H1 (cell line): ENCODE measurements around the gene ZNF425. TPM values are rescaled to one million over a fixed set of nuclear protein-coding genes. Genes with fewer than 3 reads are reported as not detected.

ENCODE experiments used
- CTCF ChIA-PET: fragments of 300-600 bp; sonication (Branson Sonifier 250); formaldehyde crosslinking; loops from one replicate; lab custom pipeline; 2021; ENCODE audit not compliant: partially characterized antibody; lab: Charles Lee
- POLR2A ChIA-PET: fragments of 300-600 bp; sonication (Branson Sonifier 250); formaldehyde crosslinking; loops from one replicate; lab custom pipeline; 2021; ENCODE audit warnings: inconsistent platforms; ENCODE audit not compliant: partially characterized antibody; lab: Charles Lee
- DNase-seq, 2 experiments: peaks; one replicate each; pipeline versions ENCODE4 v3.0.0 to v3.0.0-alpha.2; 2010 to 2022; ENCODE audit warnings: low spot score in 2 of 2, low read depth in 1 of 2, mixed read lengths in 1 of 2
- FAIRE-seq: peaks from 2 replicates; lab custom pipeline; 2011; peaks lifted over from hg19 to GRCh38; lab: Jason Lieb, UNC
- H2AFZ ChIP-seq: 2 replicates; pipeline ENCODE4 v1.8.1; 2012; ENCODE audit warnings: low read length, inconsistent platforms
- H2AK5ac ChIP-seq: 2 replicates; pipeline ENCODE4 v1.6.1; 2013; ENCODE audit warnings: low read depth, low read length
- H2BK120ac ChIP-seq: replicated peaks from 2 replicates; pipeline ENCODE3; 2013; ENCODE audit warnings: low read depth, low read length, inconsistent platforms
- H2BK12ac ChIP-seq: 2 replicates; pipeline ENCODE4 v1.6.1; 2013; ENCODE audit warnings: low read depth, low read length
- H2BK15ac ChIP-seq: 2 replicates; pipeline ENCODE4 v1.6.1; 2013; ENCODE audit warnings: low read length
- H2BK20ac ChIP-seq: 2 replicates; pipeline ENCODE4 v1.6.1; 2013; ENCODE audit warnings: low read length
- H2BK5ac ChIP-seq: 2 replicates; pipeline ENCODE4 v1.6.1; 2013; ENCODE audit warnings: low read depth, low read length
- H3K14ac ChIP-seq: 2 replicates; pipeline ENCODE4 v1.6.1; 2013; ENCODE audit warnings: inconsistent platforms; ENCODE audit not compliant: insufficient read length
- H3K18ac ChIP-seq: 2 replicates; pipeline ENCODE4 v1.6.1; 2013; ENCODE audit warnings: low read length; ENCODE audit errors: extremely low read depth
- H3K23ac ChIP-seq: 2 replicates; pipeline ENCODE4 v1.6.1; 2013; ENCODE audit warnings: inconsistent platforms; ENCODE audit not compliant: insufficient read length
- H3K23me2 ChIP-seq: 2 replicates; pipeline ENCODE4 v1.6.1; 2013; ENCODE audit warnings: low read depth, low read length
- H3K27ac ChIP-seq: 2 replicates; pipeline ENCODE4 v1.6.1; 2011; ENCODE audit warnings: low read depth, low read length, inconsistent platforms
- H3K27me3 ChIP-seq, 4 experiments: replicated peaks in 1 of 4; 1 replicate in 1 of 4; 2 replicates in 3 of 4; pipeline versions ENCODE4 v1.6.1 to v1.8.1; 2011 to 2013; ENCODE audit warnings: low read length in 3 of 4, mild to moderate bottlenecking in 3 of 4, inconsistent platforms in 2 of 4, mixed read lengths in 2 of 4, moderate library complexity in 1 of 4; ENCODE audit not compliant: control insufficient read depth in 3 of 4, insufficient read depth in 3 of 4; ENCODE audit errors: extremely low read depth in 1 of 4
- H3K36me3 ChIP-seq, 4 experiments: 2 replicates each; pipeline versions ENCODE4 v1.6.1 to v1.8.1; 2011 to 2013; ENCODE audit warnings: mild to moderate bottlenecking in 4 of 4, low read length in 3 of 4, moderate library complexity in 2 of 4, control low read depth in 1 of 4, inconsistent platforms in 1 of 4; ENCODE audit not compliant: insufficient read depth in 4 of 4, control insufficient read depth in 2 of 4
- H3K4ac ChIP-seq: replicated peaks from 2 replicates; pipeline ENCODE3; 2013; ENCODE audit warnings: low read length, low read depth, mixed read lengths, inconsistent platforms; ENCODE audit not compliant: insufficient read length
- H3K4me1 ChIP-seq, 4 experiments: replicated peaks in 1 of 4; 1 replicate in 1 of 4; 2 replicates in 3 of 4; pipeline versions ENCODE4 v1.6.1 to v1.8.1; 2011 to 2013; ENCODE audit warnings: low read length in 3 of 4, inconsistent platforms in 2 of 4, mixed read lengths in 1 of 4; ENCODE audit not compliant: insufficient read depth in 4 of 4, control insufficient read depth in 3 of 4
- H3K4me2 ChIP-seq, 2 experiments: 2 replicates each; pipeline versions ENCODE4 v1.6.1 to v1.8.1; 2011 to 2013; ENCODE audit warnings: low read depth in 2 of 2, low read length in 2 of 2, control low read depth in 1 of 2, inconsistent platforms in 1 of 2, mild to moderate bottlenecking in 1 of 2; ENCODE audit not compliant: insufficient read depth in 1 of 2
- H3K4me3 ChIP-seq, 4 experiments: fragments of 200-600, 300-600 bp in 1 of 4; sonication (generic), shearing (Covaris generic), sonication (Bioruptor Twin) in 1 of 4; 2 replicates each; pipeline versions ENCODE4 v1.5.1 to v1.8.1; 2011 to 2016; ENCODE audit warnings: low read length in 4 of 4, low read depth in 3 of 4, control low read depth in 2 of 4, inconsistent platforms in 2 of 4, mild to moderate bottlenecking in 2 of 4, mixed read lengths in 1 of 4, moderate library complexity in 1 of 4; ENCODE audit not compliant: insufficient read depth in 2 of 4; ENCODE audit errors: extremely low read depth in 1 of 4
- H3K56ac ChIP-seq: replicated peaks from 2 replicates; pipeline ENCODE3; 2013; ENCODE audit warnings: low read depth, mild to moderate bottlenecking, mixed read lengths, low read length, inconsistent platforms; ENCODE audit not compliant: insufficient read length
- H3K79me1 ChIP-seq: 2 replicates; pipeline ENCODE4 v1.6.1; 2013; ENCODE audit warnings: low read depth, low read length, control low read depth
- H3K79me2 ChIP-seq, 2 experiments: 2 replicates each; pipeline versions ENCODE4 v1.6.1 to v1.8.1; 2012 to 2013; ENCODE audit warnings: low read length in 2 of 2, mild to moderate bottlenecking in 2 of 2, inconsistent platforms in 1 of 2; ENCODE audit not compliant: insufficient read depth in 2 of 2, control insufficient read depth in 1 of 2
- H3K9ac ChIP-seq, 4 experiments: replicated peaks in 1 of 4; 1 replicate in 1 of 4; 2 replicates in 3 of 4; pipeline versions ENCODE4 v1.6.1 to v1.8.1; 2011 to 2013; ENCODE audit warnings: low read depth in 3 of 4, low read length in 3 of 4, control low read depth in 2 of 4, mild to moderate bottlenecking in 2 of 4, moderate library complexity in 2 of 4, inconsistent platforms in 1 of 4; ENCODE audit errors: extremely low read depth in 1 of 4
- H3K9me3 ChIP-seq, 2 experiments: 2 replicates each; pipeline versions ENCODE4 v1.6.1 to v1.8.1; 2012 to 2013; ENCODE audit warnings: mild to moderate bottlenecking in 2 of 2, moderate library complexity in 2 of 2, control low read depth in 1 of 2, inconsistent platforms in 1 of 2, low read depth in 1 of 2, low read length in 1 of 2, mixed read lengths in 1 of 2; ENCODE audit not compliant: insufficient read depth in 2 of 2
- H4K20me1 ChIP-seq, 2 experiments: replicated peaks in 1 of 2; 2 replicates each; pipeline versions ENCODE3 to v1.8.1; 2011 to 2013; ENCODE audit warnings: inconsistent platforms in 2 of 2, low read length in 2 of 2, mild to moderate bottlenecking in 1 of 2; ENCODE audit not compliant: insufficient read depth in 2 of 2, control insufficient read depth in 1 of 2
- H4K5ac ChIP-seq: 2 replicates; pipeline ENCODE4 v1.6.1; 2013; ENCODE audit warnings: low read length, low read depth, mixed read lengths, inconsistent platforms; ENCODE audit not compliant: insufficient read length
- H4K8ac ChIP-seq: 2 replicates; pipeline ENCODE4 v1.8.0; 2013; ENCODE audit warnings: mild to moderate bottlenecking, moderate library complexity, low read length, inconsistent platforms; ENCODE audit not compliant: insufficient read depth; ENCODE audit errors: extremely low read depth
- H4K91ac ChIP-seq: replicated peaks from 2 replicates; pipeline ENCODE3; 2013; ENCODE audit warnings: low read length, mixed read lengths, inconsistent platforms; ENCODE audit not compliant: insufficient read length
- BACH1 ChIP-seq: IDR thresholded peaks from 2 replicates; pipeline ENCODE4 v1.6.1; 2012; ENCODE audit warnings: low read length, improper control_type of control experiment
- CBX8 ChIP-seq: fragments of 300-800, 300-1000 bp; sonication (generic); IDR thresholded peaks from 2 replicates; pipeline ENCODE4 v1.7.1; 2016; ENCODE audit warnings: low read depth, low read length, borderline replicate concordance
- CHD1 ChIP-seq: IDR thresholded peaks from 2 replicates; pipeline ENCODE4 v1.6.1; 2012; ENCODE audit warnings: low read depth, low read length, improper control_type of control experiment
- CTBP2 ChIP-seq: IDR thresholded peaks from 2 replicates; pipeline ENCODE4 v1.7.0; 2011; ENCODE audit warnings: borderline replicate concordance, mild to moderate bottlenecking, moderate library complexity, mixed read lengths, low read length; ENCODE audit not compliant: insufficient read depth, insufficient read length
- EP300 ChIP-seq, 2 experiments: IDR thresholded peaks; 1 replicate in 1 of 2; 2 replicates in 1 of 2; pipeline ENCODE4 v1.6.1; 2011 to 2012; ENCODE audit warnings: low read depth in 2 of 2, low read length in 2 of 2, mild to moderate bottlenecking in 2 of 2, borderline replicate concordance in 1 of 2, inconsistent platforms in 1 of 2, moderate library complexity in 1 of 2
- JUN ChIP-seq: IDR thresholded peaks from 2 replicates; pipeline ENCODE4 v1.6.1; 2011; ENCODE audit warnings: low read depth, mild to moderate bottlenecking, improper control_type of control experiment, low read length
- POU5F1 ChIP-seq: IDR thresholded peaks from 2 replicates; pipeline ENCODE4 v1.6.1; 2011; ENCODE audit warnings: low read depth, mild to moderate bottlenecking, low read length, moderate library complexity
- SIX5 ChIP-seq: IDR thresholded peaks from 2 replicates; pipeline ENCODE4 v1.6.1; 2011; ENCODE audit warnings: mild to moderate bottlenecking, low read depth, low read length
- TEAD4 ChIP-seq: IDR thresholded peaks from 2 replicates; pipeline ENCODE4 v1.6.1; 2012; ENCODE audit warnings: low read depth, low read length, inconsistent platforms, mixed read lengths
- YY1 ChIP-seq: IDR thresholded peaks from 2 replicates; pipeline ENCODE4 v1.6.1; 2011; ENCODE audit warnings: low read depth, mild to moderate bottlenecking, low read length
- WGBS, 2 experiments: shearing (Covaris generic) in 1 of 2; methylation state at CpG; one replicate each; pipeline versions ENCODE4 v1.1.6 to v1.1.7; 2013 to 2015; ENCODE audit warnings: low lambda C conversion rate in 2 of 2, mixed read lengths in 2 of 2, inconsistent platforms in 1 of 2, low coverage in 1 of 2, missing lambda C conversion rate in 1 of 2; ENCODE audit not compliant: insufficient replicate concordance in 2 of 2, insufficient coverage in 1 of 2, insufficient read length in 1 of 2; ENCODE audit errors: extremely low coverage in 1 of 2, missing lambda C conversion rate in 1 of 2; 5-methylcytosine and 5-hydroxymethylcytosine counted together
- polyA plus RNA-seq, 7 experiments: library from polyadenylated mRNA; depleted of rRNA in 3 of 7; stranded (reverse) in 5 of 7; unstranded in 2 of 7; fragments of >200 nt in 5 of 7; fragments of 200-250 nt in 2 of 7; gene quantifications; 1 replicate in 5 of 7; 2 replicates in 1 of 7; 4 replicates in 1 of 7; pipeline versions ENCODE4 v1.2.1 to v1.2.3, GENCODE V29; 2011 to 2013; ENCODE audit warnings: missing spikeins in 2 of 7, mixed read lengths in 2 of 7
- total RNA-seq: library from RNA; stranded (reverse); fragmentation: NEBNext Ultra II Directional; extraction: Animal tissue kit (Norgen Biotek cat#: 25700); gene quantifications from 2 replicates; pipeline ENCODE4 v1.2.1, GENCODE V29; 2021

ZNF425 gene
- total and polyA plus RNA-seq, 2 of the 8 experiments (the other 6 are each of a cell fraction or from before 2014, with no cell fraction given) = 3.4 to 6.1 TPM

DNA sequence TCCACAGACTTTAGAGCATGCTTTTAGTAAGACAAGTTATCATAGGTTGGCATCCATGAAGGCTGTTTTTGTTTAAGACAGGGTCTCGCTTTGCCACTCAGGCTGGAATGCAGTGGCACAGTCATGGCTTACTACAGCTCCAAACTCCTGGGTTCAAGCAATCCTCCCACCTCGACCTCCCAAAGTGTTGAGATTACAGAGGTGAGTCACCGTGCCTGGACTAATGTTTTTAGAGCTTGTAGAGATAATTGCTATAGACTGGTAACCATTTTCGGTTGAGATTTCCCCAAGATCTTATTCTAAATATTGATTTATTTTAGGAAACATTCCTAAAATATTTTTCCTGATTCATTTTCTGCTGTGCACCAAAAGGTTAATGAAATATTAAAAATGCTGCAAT, 15.8 kb upstream of the ZNF425 start:
- Histone ChIP-seq H3K27me3 (no peaks in the 10 kb centered on the region), H2BK12ac (no peak overlapping the region; the same call in 1 of the 2 replicates), H3K4ac (no peak overlapping the region), H3K4me2 (no peak overlapping the region), H3K36me3 (no peaks in the 10 kb centered on the region), H3K9ac (no peak overlapping the region), H3K79me2 (peaks cover 0 to 2% of the 10 kb centered on the region in 2 experiments; a peak in 1 of 4 replicates), H2BK120ac (peak overlapping the region; percentile 83), H3K4me3 (no peak overlapping the region), H2AFZ (no peak overlapping the region), H3K23ac (no peak overlapping the region), H3K56ac (no peak overlapping the region), H3K4me1 (peaks cover 8 to 16% (median 13%) of the 10 kb centered on the region in 4 experiments; a peak in 5 of 7 replicates), H3K23me2 (peaks cover 1% of the 10 kb centered on the region; the same call in 1 of the 2 replicates), H3K79me1 (no peaks in the 10 kb centered on the region), H4K91ac (peak overlapping the region; percentile 34), H4K5ac (no peak overlapping the region), H3K18ac (peak overlapping the region; percentile 15; the same call in 1 of the 2 replicates), H2BK15ac (no peak overlapping the region), H4K20me1 (no peaks in the 10 kb centered on the region), H2BK20ac (no peak overlapping the region), H2AK5ac (peak overlapping the region; percentile 88; the same call in 1 of the 2 replicates), H3K27ac (no peak overlapping the region), H2BK5ac (no peak overlapping the region), H3K9me3 (no peaks in the 10 kb centered on the region), H3K14ac (no peak overlapping the region), H4K8ac (no peak overlapping the region)
- no peak for DNase-seq
- ChIA-PET CTCF (interaction anchor here (3.4 kb wide), 1 partner anchor 15 kb away, joined by 17 read pairs; the partner anchor contains the start of gene ZNF425), POLR2A (interaction anchor here (8.2 kb wide), 1 partner anchor 8 kb away, joined by 75 read pairs; the partner anchor contains the start of gene ZNF398)
- no peak for FAIRE-seq
- 91% methylated on average over 4 of the region's 4 CpGs; no CpG with 5 or more reads in 1 of the 2 experiments for WGBS, 2 experiments
- TF ChIP-seq SIX5 (no peak), JUN (no peak), EP300 (IDR thresholded peaks at IDR 0.05; ENCODE audit: borderline replicate concordance in 1 of 2, low read depth in 2 of 2, low read length in 2 of 2) (no peak), CTBP2 (no peak), POU5F1 (no peak), YY1 (no peak), TEAD4 (no peak), BACH1 (no peak), CHD1 (no peak), CBX8 (no peak)
